Measurements from ENCODE around the gene JKAMP.

- TF ChIP-seq, protein P1, sequence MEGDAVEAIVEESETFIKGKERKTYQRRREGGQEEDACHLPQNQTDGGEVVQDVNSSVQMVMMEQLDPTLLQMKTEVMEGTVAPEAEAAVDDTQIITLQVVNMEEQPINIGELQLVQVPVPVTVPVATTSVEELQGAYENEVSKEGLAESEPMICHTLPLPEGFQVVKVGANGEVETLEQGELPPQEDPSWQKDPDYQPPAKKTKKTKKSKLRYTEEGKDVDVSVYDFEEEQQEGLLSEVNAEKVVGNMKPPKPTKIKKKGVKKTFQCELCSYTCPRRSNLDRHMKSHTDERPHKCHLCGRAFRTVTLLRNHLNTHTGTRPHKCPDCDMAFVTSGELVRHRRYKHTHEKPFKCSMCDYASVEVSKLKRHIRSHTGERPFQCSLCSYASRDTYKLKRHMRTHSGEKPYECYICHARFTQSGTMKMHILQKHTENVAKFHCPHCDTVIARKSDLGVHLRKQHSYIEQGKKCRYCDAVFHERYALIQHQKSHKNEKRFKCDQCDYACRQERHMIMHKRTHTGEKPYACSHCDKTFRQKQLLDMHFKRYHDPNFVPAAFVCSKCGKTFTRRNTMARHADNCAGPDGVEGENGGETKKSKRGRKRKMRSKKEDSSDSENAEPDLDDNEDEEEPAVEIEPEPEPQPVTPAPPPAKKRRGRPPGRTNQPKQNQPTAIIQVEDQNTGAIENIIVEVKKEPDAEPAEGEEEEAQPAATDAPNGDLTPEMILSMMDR (IDR thresholded peaks at IDR 0.05), result no peak
- TF ChIP-seq POLR2A (IDR thresholded peaks at IDR 0.05), result no peak
- TF ChIP-seq EP300 (IDR thresholded peaks at IDR 0.05), result no peak
- TF ChIP-seq POLR2AphosphoS5 (IDR thresholded peaks at IDR 0.05), result no peak
Measured at GRCh38 chr14:59510966-59511365, 26.6 kb downstream of the JKAMP start.

Measured in stomach (tissue), 4 donors.